Omental fat pad (tissue), 4 donors: ENCODE measurements around the gene MAP2K6. TPM values are rescaled to one million over a fixed set of nuclear protein-coding genes. Genes with fewer than 3 reads are reported as not detected.

Experiments used
- ATAC-seq: fragments of 150-250 bp; one replicate; pipeline ENCODE4 v1.9.1; 2016; ENCODE audit warnings: mild to moderate bottlenecking, moderate library complexity; ENCODE audit not compliant: low FRiP score
- DNase-seq: peaks from one replicate; pipeline ENCODE4 v3.0.0-alpha.2; 2019; ENCODE audit warnings: low spot score
- CTCF ChIP-seq, 3 donors: fragments of 450-650 bp; IDR thresholded peaks; one replicate each; pipeline ENCODE4 v1.5.1; 2016 to 2017; ENCODE audit warnings: antibody characterized with exemption in 3 of 3, mild to moderate bottlenecking in 3 of 3, moderate library complexity in 2 of 3
- total RNA-seq, 4 donors: library from RNA; depleted of rRNA; stranded (reverse); fragments of >200 nt; gene quantifications; one replicate each; pipeline ENCODE4 v1.1.0, GENCODE V29; 2016

The MAP2K6 gene
- total RNA-seq, 4 donors from 2014 or later, result 3.5 to 24.3 (median 4.8) TPM

GRCh38 chr17:69552986-69553667, 138.6 kb downstream of the MAP2K6 start:
- ATAC-seq, result no peak
- TF ChIP-seq CTCF (IDR thresholded peaks at IDR 0.05), result no peak
- no peak for DNase-seq

- DNase-seq (no peak), ATAC-seq (no peak)
- TF ChIP-seq CTCF (IDR thresholded peaks at IDR 0.05), result no peak
Measured at GRCh38 chr17:69555056-69555455, 140.6 kb downstream of the MAP2K6 start.

GRCh38 chr17:69557339-69557738, 142.8 kb downstream of the MAP2K6 start:
- no peak for TF ChIP-seq CTCF (IDR thresholded peaks at IDR 0.05)
- ATAC-seq (no peak), DNase-seq (no peak)

GRCh38 chr17:69558796-69559195, 144.3 kb downstream of the MAP2K6 start:
- DNase-seq (no peak), ATAC-seq (no peak)
- TF ChIP-seq CTCF (IDR thresholded peaks at IDR 0.05), result no peak

- ATAC-seq (no peak), DNase-seq (no peak)
- TF ChIP-seq CTCF (IDR thresholded peaks at IDR 0.05), result no peak
Measured at GRCh38 chr17:69560987-69561441, 146.5 kb downstream of the MAP2K6 start.

GRCh38 chr17:69561462-69561861, 147.0 kb downstream of the MAP2K6 start:
- DNase-seq (no peak), ATAC-seq (no peak)
- no peak for TF ChIP-seq CTCF (IDR thresholded peaks at IDR 0.05)

- DNase-seq (no peak), ATAC-seq (no peak)
- no peak for TF ChIP-seq CTCF (IDR thresholded peaks at IDR 0.05)
Measured at GRCh38 chr17:69565447-69565846, 150.9 kb downstream of the MAP2K6 start.
